HepG2 (cell line): Measurements from ENCODE around the gene PRCD. TPM values are rescaled to one million over a fixed set of nuclear protein-coding genes. Genes with fewer than 3 reads are reported as not detected.
A peak's percentile ranks its signal among the peaks of the same experiment; 100 is the strongest.

Source experiments
- ETV5 ChIP-seq: IDR thresholded peaks from 2 replicates; pipeline ENCODE4 v1.6.1; 2018; ENCODE audit warnings: missing biosample characterization, missing genetic modification reagents, inconsistent platforms, borderline replicate concordance
- FOXA3 ChIP-seq: IDR thresholded peaks from 2 replicates; pipeline ENCODE4 v1.6.1; 2016; ENCODE audit warnings: missing genetic modification reagents, missing compliant biosample characterization
- NRL ChIP-seq: sonication (generic); formaldehyde crosslinking; IDR thresholded peaks from 2 replicates; pipeline ENCODE4 v1.5.0; 2020; ENCODE audit warnings: missing genetic modification reagents, mild to moderate bottlenecking, moderate library complexity, borderline replicate concordance
- PAF1 ChIP-seq: IDR thresholded peaks from 2 replicates; pipeline ENCODE4 v1.6.1; 2016; ENCODE audit warnings: missing genetic modification reagents, missing compliant biosample characterization
- RBM22 ChIP-seq: fragments of 200-400 bp; formaldehyde crosslinking; optimal IDR thresholded peaks from 2 replicates; pipeline ENCODE3; 2017; ENCODE audit warnings: mild to moderate bottlenecking, low read length, moderate library complexity
- RBM39 ChIP-seq: fragments of 200-400 bp; formaldehyde crosslinking; IDR thresholded peaks from one replicate; pipeline ENCODE4 v1.6.1; 2018; ENCODE audit warnings: antibody characterized with exemption, mild to moderate bottlenecking, low read depth, low read length; ENCODE audit not compliant: poor library complexity, severe bottlenecking
- RFX1 ChIP-seq: fragments of 450-650 bp; IDR thresholded peaks from 2 replicates; pipeline ENCODE4 v1.6.1; 2017
- SOX6 ChIP-seq, 2 experiments: fragments of 450-650 bp in 1 of 2; sonication (generic) in 1 of 2; formaldehyde crosslinking in 1 of 2; IDR thresholded peaks; 2 replicates each; pipeline versions ENCODE4 v1.4.0 to v1.6.1; 2017 to 2020; ENCODE audit warnings: antibody characterized with exemption in 1 of 2, mild to moderate bottlenecking in 1 of 2, missing genetic modification reagents in 1 of 2
- ZNF253 ChIP-seq: sonication (generic); formaldehyde crosslinking; IDR thresholded peaks from 2 replicates; pipeline ENCODE4 v1.8.0; 2022; ENCODE audit warnings: mild to moderate bottlenecking, missing genetic modification reagents, borderline replicate concordance
- ZNF382 ChIP-seq: sonication (generic); formaldehyde crosslinking; IDR thresholded peaks from 2 replicates; pipeline ENCODE4 v1.5.0; 2020; ENCODE audit warnings: missing genetic modification reagents, mild to moderate bottlenecking, borderline replicate concordance
- ZNF501 ChIP-seq: sonication (generic); formaldehyde crosslinking; IDR thresholded peaks from 2 replicates; pipeline ENCODE4 v1.5.1; 2020; ENCODE audit warnings: mild to moderate bottlenecking, moderate library complexity, missing genetic modification reagents
- ZNF614 ChIP-seq: IDR thresholded peaks from 2 replicates; pipeline ENCODE4 v1.6.1; 2018; ENCODE audit warnings: missing biosample characterization, missing genetic modification reagents, inconsistent platforms, borderline replicate concordance
- ZNF891 ChIP-seq: sonication (generic); formaldehyde crosslinking; IDR thresholded peaks from 2 replicates; pipeline ENCODE4 v1.5.0; 2020; ENCODE audit warnings: mild to moderate bottlenecking, missing genetic modification reagents
- polyA plus RNA-seq, 8 experiments: library from polyadenylated mRNA; depleted of rRNA in 3 of 8; stranded (reverse) in 7 of 8; unstranded in 1 of 8; fragments of >200 nt; fragmentation: Illumina TruSeq in 4 of 8; extraction: Trizol in 4 of 8; gene quantifications; 2 replicates each; pipeline versions ENCODE4 v1.2.1 to v1.2.3, GENCODE V29; 2011 to 2016; ENCODE audit warnings: low read depth in 4 of 8, missing spikeins in 1 of 8, mixed read lengths in 1 of 8; ENCODE audit not compliant: insufficient read depth in 1 of 8
- total RNA-seq, 5 experiments: library from RNA; depleted of rRNA; stranded (reverse); fragments of >200 nt; fragmentation: Illumina TruSeq; extraction: Trizol; gene quantifications; 2 replicates each; pipeline ENCODE4 v1.2.3, GENCODE V29; 2016; ENCODE audit warnings: low read depth in 1 of 5
- TF ChIP-seq, protein P1 (sequence below): sonication (generic); formaldehyde crosslinking; conservative IDR thresholded peaks from 2 replicates; pipeline ENCODE4 v1.8.1; 2023; ENCODE audit warnings: missing genetic modification reagents

The PRCD gene
- total and polyA plus RNA-seq, 2 of the 13 experiments (the other 11 are each of a cell fraction or from before 2014, with no cell fraction given) = 0.51 TPM; not detected in 1

DNA sequence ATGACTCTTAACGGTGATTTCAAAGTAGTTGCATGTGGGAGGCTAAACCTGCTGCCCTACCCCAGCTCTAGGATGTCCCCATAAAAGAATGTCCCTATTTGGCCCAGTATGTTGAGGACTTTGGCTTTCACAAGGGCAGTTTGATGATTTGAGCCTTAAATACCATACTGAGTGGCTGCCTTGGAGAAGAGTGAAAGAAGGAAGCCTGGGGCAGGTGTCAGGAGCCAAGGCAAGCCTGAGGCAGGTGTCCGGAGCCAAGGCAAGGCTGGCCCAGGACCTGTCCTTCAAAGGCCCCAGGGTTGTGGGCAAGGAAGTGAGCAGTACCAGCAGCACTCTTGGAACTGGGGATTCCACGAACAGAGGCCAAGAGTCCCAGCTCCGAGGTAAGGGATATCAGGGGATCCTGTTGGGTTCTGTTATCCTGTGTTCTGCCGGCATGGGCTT is 27.2 kb downstream of the PRCD start (continued):
- TF ChIP-seq FOXA3 (CRISPR knock-in tag) (no peak), SOX6 (IDR thresholded peaks at IDR 0.05) (no peak), SOX6 (CRISPR knock-in tag; IDR thresholded peaks at IDR 0.05) (no peak), PAF1 (CRISPR knock-in tag) (0 out of 2 replicates have a peak, but pooled peaks have one; percentile 25), NRL (CRISPR knock-in tag) (0 out of 2 replicates have a peak, but pooled peaks have one; percentile 63), ZNF614 (0 out of 2 replicates have a peak, but pooled peaks have one; percentile 14), ZNF253 (CRISPR knock-in tag) (0 out of 2 replicates have a peak, but pooled peaks have one; percentile 52), RFX1 (no peak), ZNF501 (CRISPR knock-in tag) (0 out of 2 replicates have a peak, but pooled peaks have one; percentile 15), ZNF891 (peak; percentile 94), ETV5 (CRISPR knock-in tag) (no peak), RBM22 (peak; percentile 98), ZNF382 (CRISPR knock-in tag) (no peak), RBM39 (no peak)
- TF ChIP-seq, protein P1, sequence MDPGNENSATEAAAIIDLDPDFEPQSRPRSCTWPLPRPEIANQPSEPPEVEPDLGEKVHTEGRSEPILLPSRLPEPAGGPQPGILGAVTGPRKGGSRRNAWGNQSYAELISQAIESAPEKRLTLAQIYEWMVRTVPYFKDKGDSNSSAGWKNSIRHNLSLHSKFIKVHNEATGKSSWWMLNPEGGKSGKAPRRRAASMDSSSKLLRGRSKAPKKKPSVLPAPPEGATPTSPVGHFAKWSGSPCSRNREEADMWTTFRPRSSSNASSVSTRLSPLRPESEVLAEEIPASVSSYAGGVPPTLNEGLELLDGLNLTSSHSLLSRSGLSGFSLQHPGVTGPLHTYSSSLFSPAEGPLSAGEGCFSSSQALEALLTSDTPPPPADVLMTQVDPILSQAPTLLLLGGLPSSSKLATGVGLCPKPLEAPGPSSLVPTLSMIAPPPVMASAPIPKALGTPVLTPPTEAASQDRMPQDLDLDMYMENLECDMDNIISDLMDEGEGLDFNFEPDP = 0 out of 2 replicates have a peak, but pooled peaks have one; percentile 90
